ENCODE measurements around the gene TGFB2.

The TGFB2 gene

DNA sequence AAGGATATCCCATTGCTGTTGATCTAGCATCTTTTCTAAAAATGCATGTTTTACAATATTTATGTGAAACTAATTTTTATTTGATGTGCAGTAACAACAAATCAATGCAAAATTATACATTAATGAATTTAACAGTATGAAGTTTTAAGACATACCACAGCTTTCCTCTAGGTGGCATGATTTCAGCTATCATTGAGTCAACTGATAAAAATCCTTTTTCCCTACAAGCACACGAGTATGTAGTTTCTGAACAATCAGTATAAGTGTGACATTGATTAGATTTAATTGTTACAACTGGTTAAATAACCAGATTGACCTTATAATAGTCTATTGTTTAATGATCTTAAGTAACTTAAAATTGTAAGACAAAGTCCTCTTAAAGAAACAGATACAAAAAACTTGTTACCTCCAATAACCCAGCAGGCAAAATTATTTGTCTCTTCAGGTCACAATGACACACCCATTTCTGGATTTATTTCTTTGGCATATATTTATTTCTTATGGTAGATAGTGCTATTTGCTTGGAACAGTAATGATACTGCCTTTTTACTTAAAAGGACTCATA is 5.8 kb upstream of the TGFB2 start:
- peak; percentile 64 for DNase-seq

DNA sequence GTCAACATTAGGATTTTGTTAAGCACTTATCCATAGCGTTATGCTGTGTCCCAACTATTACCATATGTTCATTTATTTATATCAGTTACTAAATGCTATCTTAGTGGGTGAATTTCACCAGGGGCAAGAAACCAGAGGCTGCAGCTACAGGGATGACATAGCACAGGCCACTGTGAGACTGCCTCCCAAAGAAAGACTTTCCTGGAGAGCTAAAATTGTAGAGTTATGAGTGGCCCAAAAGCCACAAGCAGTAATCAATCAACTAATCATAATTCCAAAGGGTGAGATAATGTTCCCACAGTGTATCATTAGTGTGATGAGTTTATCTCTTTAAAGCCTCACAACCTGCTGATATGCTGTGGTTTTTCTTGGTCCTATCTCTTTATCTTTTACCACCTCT is 3.8 kb upstream of the TGFB2 start:
- no peak for DNase-seq

GRCh38 chr1:218342091-218342490 is 3.0 kb upstream of the TGFB2 start:
- DNase-seq: no peak

- peak; percentile 66 for DNase-seq
These were observed 696 bp downstream of the TGFB2 start for GRCh38 chr1:218345673-218346390.

DNA sequence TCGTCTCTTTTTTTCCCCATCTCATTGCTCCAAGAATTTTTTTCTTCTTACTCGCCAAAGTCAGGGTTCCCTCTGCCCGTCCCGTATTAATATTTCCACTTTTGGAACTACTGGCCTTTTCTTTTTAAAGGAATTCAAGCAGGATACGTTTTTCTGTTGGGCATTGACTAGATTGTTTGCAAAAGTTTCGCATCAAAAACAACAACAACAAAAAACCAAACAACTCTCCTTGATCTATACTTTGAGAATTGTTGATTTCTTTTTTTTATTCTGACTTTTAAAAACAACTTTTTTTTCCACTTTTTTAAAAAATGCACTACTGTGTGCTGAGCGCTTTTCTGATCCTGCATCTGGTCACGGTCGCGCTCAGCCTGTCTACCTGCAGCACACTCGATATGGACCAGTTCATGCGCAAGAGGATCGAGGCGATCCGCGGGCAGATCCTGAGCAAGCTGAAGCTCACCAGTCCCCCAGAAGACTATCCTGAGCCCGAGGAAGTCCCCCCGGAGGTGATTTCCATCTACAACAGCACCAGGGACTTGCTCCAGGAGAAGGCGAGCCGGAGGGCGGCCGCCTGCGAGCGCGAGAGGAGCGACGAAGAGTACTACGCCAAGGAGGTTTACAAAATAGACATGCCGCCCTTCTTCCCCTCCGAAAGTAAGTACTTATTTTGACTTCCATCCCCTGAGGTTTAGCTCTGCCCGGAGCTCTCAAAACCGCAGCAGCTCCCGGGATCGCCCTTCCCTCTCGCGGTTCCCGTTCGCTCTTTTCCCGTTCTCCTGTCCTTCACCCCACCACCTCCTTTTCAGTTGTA is 1.5 kb downstream of the TGFB2 start:
- no peak for DNase-seq

DNA sequence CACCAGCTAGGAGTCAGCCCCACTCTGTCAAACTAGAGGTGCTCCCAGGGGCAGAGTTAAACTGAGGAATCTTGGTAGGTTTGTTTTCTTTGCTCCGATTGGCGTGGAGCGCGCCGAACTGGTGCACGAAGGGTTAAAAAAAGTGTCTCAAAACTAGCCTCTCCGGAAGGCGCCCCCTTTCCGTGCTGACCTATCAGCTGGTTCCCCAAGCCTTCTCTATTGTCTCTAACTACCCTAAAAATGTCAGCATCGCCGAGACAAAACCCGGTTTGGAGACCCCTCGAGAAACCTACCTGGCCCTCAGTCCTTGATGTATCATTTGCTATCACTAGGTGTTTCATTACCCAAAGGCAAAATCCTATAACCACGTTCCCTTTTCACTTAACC is 2.2 kb downstream of the TGFB2 start:
- no peak for DNase-seq

- no peak for DNase-seq
These were observed 2.8 kb downstream of the TGFB2 start for GRCh38 chr1:218347723-218348627.

- DNase-seq: no peak
These were observed 3.5 kb downstream of the TGFB2 start for GRCh38 chr1:218348628-218349071.

DNA sequence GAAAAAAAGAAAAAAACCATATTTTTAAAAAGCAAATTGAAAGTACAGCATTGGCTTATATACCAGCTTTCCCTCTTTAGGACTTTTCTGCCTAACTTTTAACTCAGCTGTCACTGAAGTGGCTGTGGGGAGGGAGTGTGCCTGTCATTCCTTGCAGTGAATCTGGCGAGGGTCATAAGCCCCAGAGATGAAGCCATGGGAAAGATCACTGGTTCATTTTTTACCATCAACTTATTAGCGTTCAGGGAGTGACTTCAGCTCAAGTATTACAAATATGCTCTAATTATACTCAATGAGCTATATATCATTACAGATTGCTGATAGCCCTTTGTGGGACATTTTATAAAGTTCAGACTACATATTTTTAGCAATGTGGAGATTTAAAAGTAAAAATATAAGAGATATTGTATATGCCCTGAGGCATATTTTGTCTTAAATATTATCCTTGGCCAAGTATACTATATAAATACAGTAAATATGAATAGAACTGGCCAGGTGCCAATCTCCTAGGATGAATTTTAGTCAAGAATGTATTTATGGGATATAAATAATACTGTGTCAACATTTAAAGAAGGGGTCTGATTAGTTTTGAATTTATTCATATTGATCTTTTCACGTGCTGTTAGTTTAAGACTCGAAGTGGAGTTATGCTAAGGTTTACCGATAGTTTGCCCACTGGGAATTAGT is 4.4 kb downstream of the TGFB2 start:
- DNase-seq: no peak

DNA sequence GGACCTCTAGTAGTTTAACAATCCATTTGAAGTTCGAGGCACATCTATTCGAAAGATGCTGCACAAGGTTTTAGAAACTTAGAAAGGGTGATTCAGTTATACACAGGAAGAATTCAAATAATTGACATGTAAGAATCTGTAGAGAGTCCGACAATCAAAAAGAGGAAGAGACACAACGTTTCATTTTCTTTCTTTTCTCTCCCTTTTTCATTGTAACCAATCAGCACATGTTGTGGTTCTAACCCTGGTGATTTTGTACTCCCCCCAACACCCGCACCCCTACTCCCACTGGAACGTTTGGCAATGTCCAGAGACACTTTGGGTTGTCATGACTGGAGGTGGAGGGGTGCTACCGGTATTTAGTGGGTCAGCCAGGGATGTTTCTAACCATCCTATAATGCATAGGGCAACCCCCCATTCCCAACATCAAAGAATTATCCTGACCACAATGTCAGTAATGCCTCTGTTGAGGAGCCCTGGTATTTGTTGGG is 4.9 kb downstream of the TGFB2 start:
- DNase-seq: no peak

GRCh38 chr1:218350801-218351266 is 5.7 kb downstream of the TGFB2 start:
- no peak for DNase-seq

DNA sequence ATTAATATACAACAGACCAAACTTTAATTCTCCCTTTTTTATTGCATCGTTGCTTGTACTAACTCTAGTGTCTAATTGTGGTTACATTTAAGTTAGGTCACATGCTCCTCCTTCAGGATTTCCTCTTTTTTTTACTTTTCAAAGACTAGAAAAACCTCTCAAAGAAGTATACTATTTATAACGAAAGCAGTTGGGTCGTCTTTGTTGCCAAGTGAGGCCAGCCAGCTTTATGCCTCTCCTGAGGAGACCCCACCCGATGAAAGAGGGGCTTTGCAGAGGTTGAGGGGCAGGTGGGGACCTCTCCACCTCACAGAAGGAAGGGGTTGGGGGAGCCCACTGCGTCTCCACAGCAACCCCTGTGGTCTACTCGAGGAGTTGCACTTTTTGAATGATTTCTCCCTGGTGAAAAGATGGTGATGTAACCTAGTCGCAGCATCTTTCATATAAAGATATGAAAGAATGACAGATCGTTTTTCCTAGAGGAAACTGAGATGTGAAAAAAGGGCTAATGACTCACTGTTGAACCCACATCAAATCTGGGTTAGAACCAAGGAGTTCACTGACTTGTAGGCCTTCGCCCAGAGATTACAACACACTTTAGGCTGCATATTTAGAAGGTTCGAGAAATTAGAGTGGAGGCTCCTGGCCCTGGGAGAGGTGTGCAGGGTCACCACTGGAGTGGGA is 6.4 kb downstream of the TGFB2 start:
- DNase-seq: no peak

DNA sequence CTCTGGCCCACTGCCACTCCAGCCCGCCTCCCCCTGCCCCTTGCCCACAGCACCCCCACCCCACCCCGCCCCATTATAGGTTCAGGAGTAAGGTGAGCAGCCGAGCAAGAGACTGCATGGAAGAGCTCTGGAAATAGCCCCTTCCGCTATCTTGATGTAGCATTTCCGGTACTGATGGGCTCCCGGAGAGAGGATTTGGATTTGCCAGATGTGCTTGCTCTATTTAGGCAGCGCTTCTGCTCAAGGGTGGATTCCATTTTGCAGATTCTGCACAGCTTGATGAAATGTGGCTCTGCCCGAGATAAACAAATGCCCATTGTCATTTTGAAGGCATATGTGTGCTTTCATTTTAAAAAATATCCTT is 6.9 kb downstream of the TGFB2 start:
- DNase-seq: no peak

GRCh38 chr1:218353656-218354055 is 8.5 kb downstream of the TGFB2 start:
- no peak for DNase-seq

DNA sequence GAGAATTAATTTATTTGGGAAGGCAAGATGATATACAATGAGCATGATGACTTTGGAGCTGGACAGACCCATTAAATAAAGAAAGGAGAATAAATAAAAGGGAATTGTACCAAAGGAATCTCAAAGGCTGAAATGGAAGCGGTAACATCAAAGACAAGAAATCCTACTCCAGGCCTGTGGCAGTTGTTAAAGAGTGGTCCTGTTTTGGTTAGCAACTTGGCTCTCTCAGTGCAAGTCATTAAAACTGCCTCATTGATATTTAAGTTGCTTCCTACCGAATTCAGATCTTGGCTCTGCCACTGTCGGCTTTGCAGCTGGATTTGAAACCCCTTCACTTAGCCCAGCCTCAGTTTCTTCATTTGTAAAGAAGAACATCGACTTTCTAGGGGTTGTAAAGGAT is 10.1 kb downstream of the TGFB2 start:
- DNase-seq: no peak

- no peak for DNase-seq
These were observed 12.2 kb downstream of the TGFB2 start for GRCh38 chr1:218357211-218357892.

DNA sequence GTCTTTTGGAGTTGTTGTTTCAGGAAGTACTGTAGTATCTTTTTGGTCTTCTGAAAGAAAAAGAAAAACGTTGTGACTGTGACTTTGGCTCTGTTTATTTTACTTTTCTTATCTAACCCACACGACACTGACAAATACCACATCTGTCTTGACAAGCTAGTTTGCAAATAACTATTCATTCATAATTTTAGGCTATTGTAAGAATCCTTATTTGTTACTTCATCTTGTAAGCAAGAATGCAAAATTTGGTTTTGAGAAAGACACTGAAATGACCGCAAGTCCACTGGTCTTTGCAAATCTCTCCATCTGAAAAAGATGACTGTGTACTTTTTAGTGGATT is 12.7 kb downstream of the TGFB2 start:
- no peak for DNase-seq

GRCh38 chr1:218361298-218362065 is 16.3 kb downstream of the TGFB2 start:
- peak; percentile 74 for DNase-seq

GRCh38 chr1:218362418-218363076 is 17.4 kb downstream of the TGFB2 start:
- no peak for DNase-seq

GRCh38 chr1:218363141-218363540 is 18.0 kb downstream of the TGFB2 start:
- no peak for DNase-seq
